WTC11 (cell line): ENCODE results near the gene CXCL14.

Experiments
- CBFB ChIP-seq: sonication (generic); formaldehyde crosslinking; IDR thresholded peaks from 2 replicates; pipeline ENCODE4 v1.8.1; 2022; ENCODE audit warnings: mild to moderate bottlenecking, low read depth, missing genetic modification reagents
- CREB1 ChIP-seq: sonication (generic); formaldehyde crosslinking; IDR thresholded peaks from 2 replicates; pipeline ENCODE4 v1.8.0; 2023; ENCODE audit warnings: mild to moderate bottlenecking, missing genetic modification reagents
- IRF2 ChIP-seq: sonication (generic); formaldehyde crosslinking; IDR thresholded peaks from 2 replicates; pipeline ENCODE4 v1.8.0; 2022; ENCODE audit warnings: low read depth, missing genetic modification reagents, borderline replicate concordance
- KAT7 ChIP-seq: sonication (generic); formaldehyde crosslinking; IDR thresholded peaks from 2 replicates; pipeline ENCODE4 v1.8.1; 2023; ENCODE audit warnings: missing genetic modification reagents, mild to moderate bottlenecking, borderline replicate concordance
- NR1H2 ChIP-seq: sonication (generic); formaldehyde crosslinking; IDR thresholded peaks from 2 replicates; pipeline ENCODE4 v1.9.0; 2021; ENCODE audit warnings: mild to moderate bottlenecking, moderate library complexity, missing genetic modification reagents
- TEAD4 ChIP-seq: sonication (generic); formaldehyde crosslinking; IDR thresholded peaks from 2 replicates; pipeline ENCODE4 v1.8.0; 2022; ENCODE audit warnings: mild to moderate bottlenecking, missing genetic modification reagents
- TF ChIP-seq, protein P1 (sequence below): sonication (generic); formaldehyde crosslinking; IDR thresholded peaks from 2 replicates; pipeline ENCODE4 v1.8.1; 2023; ENCODE audit warnings: mild to moderate bottlenecking, moderate library complexity, missing genetic modification reagents
- TF ChIP-seq, protein P2 (sequence below): fragments of 200-600 bp; IDR thresholded peaks from 2 replicates; pipeline ENCODE4 v1.8.0; 2022; ENCODE audit warnings: antibody characterized with exemption
- TF ChIP-seq, protein P3 (sequence below): sonication (generic); formaldehyde crosslinking; IDR thresholded peaks from 2 replicates; pipeline ENCODE4 v1.8.1; 2023; ENCODE audit warnings: mild to moderate bottlenecking, missing genetic modification reagents, moderate library complexity
- TF ChIP-seq, protein P4 (sequence below): sonication (generic); formaldehyde crosslinking; IDR thresholded peaks from 2 replicates; pipeline ENCODE4 v1.8.0; 2022; ENCODE audit warnings: mild to moderate bottlenecking, missing genetic modification reagents
- TF ChIP-seq, protein P5 (sequence below): fragments of 250-450 bp; sonication (Bioruptor Pico); IDR thresholded peaks from 2 replicates; pipeline ENCODE4 v2.1.2; 2022; ENCODE audit warnings: mild to moderate bottlenecking, moderate library complexity
- TF ChIP-seq, protein P6 (sequence below): sonication (generic); formaldehyde crosslinking; conservative IDR thresholded peaks from 2 replicates; pipeline ENCODE4 v1.8.1; 2022; ENCODE audit warnings: mild to moderate bottlenecking, missing genetic modification reagents

DNA sequence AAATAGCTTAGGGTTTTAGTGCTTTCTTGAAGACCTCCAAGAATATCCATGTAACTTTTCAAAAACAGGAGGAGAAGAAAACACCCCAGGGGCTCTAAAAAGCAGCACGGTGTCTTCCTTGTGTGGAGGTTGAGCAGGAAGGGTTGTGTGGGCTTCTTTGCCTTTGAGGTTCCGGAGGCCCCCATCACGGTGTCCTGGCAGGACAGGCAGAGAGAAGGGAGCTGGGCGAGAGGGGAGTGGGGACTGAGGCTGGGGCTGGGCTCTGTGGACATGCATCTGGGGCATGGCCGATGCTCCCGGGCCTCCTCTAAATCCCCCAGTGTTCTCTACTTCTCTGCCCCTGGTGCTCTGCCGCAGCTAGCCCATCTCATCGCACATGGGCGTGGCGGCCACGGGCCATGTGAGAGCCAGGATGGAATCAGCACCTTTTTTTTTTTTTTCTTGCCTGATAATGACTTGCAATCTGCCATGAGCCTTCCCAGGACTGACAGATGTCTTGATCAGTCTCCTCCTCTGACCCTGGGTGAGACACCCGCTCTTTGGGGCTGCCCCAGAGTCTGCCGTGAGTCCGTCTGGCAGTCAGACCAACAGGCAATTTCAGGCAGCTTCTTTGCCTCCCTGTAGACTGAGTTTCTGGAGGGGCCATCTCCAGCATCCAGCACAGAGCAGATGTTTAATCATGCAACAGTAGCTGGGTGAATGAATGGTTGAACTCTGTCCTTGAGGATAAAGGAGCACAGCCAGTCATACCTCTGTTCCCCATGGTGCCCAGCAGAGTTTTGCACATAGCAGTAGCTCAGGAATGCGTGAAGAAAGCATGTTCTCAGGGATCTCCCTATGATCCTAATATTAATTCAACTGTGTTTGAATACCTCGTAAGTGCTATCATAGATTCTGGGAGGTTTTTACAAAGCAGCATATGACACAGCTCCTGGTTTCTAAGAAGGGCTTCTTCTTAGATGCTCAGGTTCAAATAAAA lies 12.1 kb downstream of the CXCL14 start:
- TF ChIP-seq, protein P1, sequence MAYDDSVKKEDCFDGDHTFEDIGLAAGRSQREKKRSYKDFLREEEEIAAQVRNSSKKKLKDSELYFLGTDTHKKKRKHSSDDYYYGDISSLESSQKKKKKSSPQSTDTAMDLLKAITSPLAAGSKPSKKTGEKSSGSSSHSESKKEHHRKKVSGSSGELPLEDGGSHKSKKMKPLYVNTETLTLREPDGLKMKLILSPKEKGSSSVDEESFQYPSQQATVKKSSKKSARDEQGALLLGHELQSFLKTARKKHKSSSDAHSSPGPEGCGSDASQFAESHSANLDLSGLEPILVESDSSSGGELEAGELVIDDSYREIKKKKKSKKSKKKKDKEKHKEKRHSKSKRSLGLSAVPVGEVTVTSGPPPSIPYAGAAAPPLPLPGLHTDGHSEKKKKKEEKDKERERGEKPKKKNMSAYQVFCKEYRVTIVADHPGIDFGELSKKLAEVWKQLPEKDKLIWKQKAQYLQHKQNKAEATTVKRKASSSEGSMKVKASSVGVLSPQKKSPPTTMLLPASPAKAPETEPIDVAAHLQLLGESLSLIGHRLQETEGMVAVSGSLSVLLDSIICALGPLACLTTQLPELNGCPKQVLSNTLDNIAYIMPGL: no peak
- TF ChIP-seq, protein P2, sequence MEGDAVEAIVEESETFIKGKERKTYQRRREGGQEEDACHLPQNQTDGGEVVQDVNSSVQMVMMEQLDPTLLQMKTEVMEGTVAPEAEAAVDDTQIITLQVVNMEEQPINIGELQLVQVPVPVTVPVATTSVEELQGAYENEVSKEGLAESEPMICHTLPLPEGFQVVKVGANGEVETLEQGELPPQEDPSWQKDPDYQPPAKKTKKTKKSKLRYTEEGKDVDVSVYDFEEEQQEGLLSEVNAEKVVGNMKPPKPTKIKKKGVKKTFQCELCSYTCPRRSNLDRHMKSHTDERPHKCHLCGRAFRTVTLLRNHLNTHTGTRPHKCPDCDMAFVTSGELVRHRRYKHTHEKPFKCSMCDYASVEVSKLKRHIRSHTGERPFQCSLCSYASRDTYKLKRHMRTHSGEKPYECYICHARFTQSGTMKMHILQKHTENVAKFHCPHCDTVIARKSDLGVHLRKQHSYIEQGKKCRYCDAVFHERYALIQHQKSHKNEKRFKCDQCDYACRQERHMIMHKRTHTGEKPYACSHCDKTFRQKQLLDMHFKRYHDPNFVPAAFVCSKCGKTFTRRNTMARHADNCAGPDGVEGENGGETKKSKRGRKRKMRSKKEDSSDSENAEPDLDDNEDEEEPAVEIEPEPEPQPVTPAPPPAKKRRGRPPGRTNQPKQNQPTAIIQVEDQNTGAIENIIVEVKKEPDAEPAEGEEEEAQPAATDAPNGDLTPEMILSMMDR: no peak
- TF ChIP-seq CREB1 (no peak), IRF2 (CRISPR knock-in tag) (no peak), TEAD4 (CRISPR knock-in tag) (no peak), CBFB (CRISPR knock-in tag) (no peak), KAT7 (CRISPR knock-in tag) (no peak), NR1H2 (CRISPR knock-in tag) (no peak)
- TF ChIP-seq, protein P3, sequence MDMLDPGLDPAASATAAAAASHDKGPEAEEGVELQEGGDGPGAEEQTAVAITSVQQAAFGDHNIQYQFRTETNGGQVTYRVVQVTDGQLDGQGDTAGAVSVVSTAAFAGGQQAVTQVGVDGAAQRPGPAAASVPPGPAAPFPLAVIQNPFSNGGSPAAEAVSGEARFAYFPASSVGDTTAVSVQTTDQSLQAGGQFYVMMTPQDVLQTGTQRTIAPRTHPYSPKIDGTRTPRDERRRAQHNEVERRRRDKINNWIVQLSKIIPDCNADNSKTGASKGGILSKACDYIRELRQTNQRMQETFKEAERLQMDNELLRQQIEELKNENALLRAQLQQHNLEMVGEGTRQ (CRISPR knock-in tag): no peak
- TF ChIP-seq, protein P4, sequence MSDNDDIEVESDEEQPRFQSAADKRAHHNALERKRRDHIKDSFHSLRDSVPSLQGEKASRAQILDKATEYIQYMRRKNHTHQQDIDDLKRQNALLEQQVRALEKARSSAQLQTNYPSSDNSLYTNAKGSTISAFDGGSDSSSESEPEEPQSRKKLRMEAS (CRISPR knock-in tag): no peak; the same call in 1 of the 2 replicates
- TF ChIP-seq, protein P5, sequence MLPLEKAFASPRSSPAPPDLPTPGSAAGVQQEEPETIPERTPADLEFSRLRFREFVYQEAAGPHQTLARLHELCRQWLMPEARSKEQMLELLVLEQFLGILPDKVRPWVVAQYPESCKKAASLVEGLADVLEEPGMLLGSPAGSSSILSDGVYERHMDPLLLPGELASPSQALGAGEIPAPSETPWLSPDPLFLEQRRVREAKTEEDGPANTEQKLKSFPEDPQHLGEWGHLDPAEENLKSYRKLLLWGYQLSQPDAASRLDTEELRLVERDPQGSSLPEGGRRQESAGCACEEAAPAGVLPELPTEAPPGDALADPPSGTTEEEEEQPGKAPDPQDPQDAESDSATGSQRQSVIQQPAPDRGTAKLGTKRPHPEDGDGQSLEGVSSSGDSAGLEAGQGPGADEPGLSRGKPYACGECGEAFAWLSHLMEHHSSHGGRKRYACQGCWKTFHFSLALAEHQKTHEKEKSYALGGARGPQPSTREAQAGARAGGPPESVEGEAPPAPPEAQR (CRISPR knock-in tag): no peak
- TF ChIP-seq, protein P6, sequence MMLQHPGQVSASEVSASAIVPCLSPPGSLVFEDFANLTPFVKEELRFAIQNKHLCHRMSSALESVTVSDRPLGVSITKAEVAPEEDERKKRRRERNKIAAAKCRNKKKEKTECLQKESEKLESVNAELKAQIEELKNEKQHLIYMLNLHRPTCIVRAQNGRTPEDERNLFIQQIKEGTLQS (CRISPR knock-in tag): no peak
